ENCODE results near the gene SENP2.

The SENP2 gene

GRCh38 chr3:185677146-185677829 lies 91.2 kb downstream of the SENP2 start:
- Mint-ChIP-seq H3K27ac (no peak overlapping the region), H3K9me3 (peaks cover 15% of the 10 kb centered on the region), H3K4me1 (no peaks in the 10 kb centered on the region), H3K4me3 (no peak overlapping the region), H3K27me3 (peaks cover 35% of the 10 kb centered on the region), H3K36me3 (no peaks in the 10 kb centered on the region)
- no peak for ATAC-seq

GRCh38 chr3:185678027-185678426 lies 91.9 kb downstream of the SENP2 start:
- Mint-ChIP-seq H3K36me3 (no peaks in the 10 kb centered on the region), H3K9me3 (peaks cover 15% of the 10 kb centered on the region), H3K4me1 (no peaks in the 10 kb centered on the region), H3K27ac (no peak overlapping the region), H3K4me3 (no peak overlapping the region), H3K27me3 (peaks cover 39% of the 10 kb centered on the region)
- no peak for ATAC-seq

- H3K36me3 Mint-ChIP-seq = no peaks in the 10 kb centered on the region
- peaks cover 36% of the 10 kb centered on the region for H3K27me3 Mint-ChIP-seq
- H3K9me3 Mint-ChIP-seq = peaks cover 15% of the 10 kb centered on the region
- no peak overlapping the region for H3K27ac Mint-ChIP-seq
- no peaks in the 10 kb centered on the region for H3K4me1 Mint-ChIP-seq
- no peak overlapping the region for H3K4me3 Mint-ChIP-seq
- no peak for ATAC-seq
Observed at GRCh38 chr3:185680231-185680630, 94.1 kb downstream of the SENP2 start.
